HG03108 (cell line): ENCODE data around the gene ZNF213.

Experiments
- ATAC-seq: cut with Tn5 transposase; IDR thresholded peaks from one replicate; pipeline ENCODE4 v1.9.1; 2021; ENCODE audit warnings: moderate library complexity; ENCODE audit not compliant: unreplicated experiment

The ZNF213 gene, protein sequence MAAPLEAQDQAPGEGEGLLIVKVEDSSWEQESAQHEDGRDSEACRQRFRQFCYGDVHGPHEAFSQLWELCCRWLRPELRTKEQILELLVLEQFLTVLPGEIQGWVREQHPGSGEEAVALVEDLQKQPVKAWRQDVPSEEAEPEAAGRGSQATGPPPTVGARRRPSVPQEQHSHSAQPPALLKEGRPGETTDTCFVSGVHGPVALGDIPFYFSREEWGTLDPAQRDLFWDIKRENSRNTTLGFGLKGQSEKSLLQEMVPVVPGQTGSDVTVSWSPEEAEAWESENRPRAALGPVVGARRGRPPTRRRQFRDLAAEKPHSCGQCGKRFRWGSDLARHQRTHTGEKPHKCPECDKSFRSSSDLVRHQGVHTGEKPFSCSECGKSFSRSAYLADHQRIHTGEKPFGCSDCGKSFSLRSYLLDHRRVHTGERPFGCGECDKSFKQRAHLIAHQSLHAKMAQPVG

DNA sequence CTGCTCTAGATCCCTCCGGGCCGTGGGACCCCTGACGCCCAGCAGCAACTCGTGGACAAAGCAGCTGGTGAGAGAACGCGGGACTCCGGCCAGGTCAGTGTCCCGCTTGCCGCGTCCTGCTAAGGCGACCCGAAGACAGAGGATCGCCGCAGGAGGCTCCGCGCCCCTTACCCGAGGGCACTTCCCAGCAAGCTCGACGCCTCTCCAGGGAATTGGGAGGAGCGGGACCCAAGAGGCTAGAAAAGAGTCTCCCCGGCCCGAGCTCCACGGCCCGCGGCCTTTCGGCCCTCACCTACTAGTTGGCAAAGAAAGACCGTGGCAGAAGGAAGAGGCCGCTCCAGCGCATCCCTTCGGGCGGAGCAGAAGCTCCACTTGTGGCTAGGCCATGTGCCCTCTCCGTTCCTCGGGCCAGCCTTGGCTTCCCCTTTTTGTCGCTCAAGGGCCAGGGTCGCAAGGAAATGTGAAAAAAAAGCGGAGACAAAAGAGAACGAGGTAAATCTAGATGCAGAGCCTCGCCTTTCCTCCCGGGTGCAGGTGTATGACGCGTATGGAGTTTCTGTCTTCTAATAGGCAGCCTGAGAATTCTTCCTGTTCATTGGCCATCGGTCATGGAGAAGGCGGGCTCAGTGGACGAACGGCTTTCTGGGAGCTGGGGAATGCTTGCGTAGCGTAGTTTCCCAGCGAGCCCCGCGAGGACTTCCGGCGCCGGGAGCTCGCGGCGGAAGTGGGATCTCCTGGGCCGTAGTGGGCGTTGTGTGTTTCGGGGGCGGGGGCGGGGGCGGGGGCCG lies at the start of gene ZNF213:
Gene ZNF213, plus strand, starts transcription at position 692 of the 788 bp plus-strand sequence. CDS start 2,252 bp downstream, outside the sequence.
- ATAC-seq, result peak; percentile 83

GRCh38 chr16:3085868-3086595 lies 48.8 kb upstream of the ZNF213 start:
- no peak for ATAC-seq

- ATAC-seq, result no peak
Observed at GRCh38 chr16:3086596-3087242, 48.1 kb upstream of the ZNF213 start.

DNA sequence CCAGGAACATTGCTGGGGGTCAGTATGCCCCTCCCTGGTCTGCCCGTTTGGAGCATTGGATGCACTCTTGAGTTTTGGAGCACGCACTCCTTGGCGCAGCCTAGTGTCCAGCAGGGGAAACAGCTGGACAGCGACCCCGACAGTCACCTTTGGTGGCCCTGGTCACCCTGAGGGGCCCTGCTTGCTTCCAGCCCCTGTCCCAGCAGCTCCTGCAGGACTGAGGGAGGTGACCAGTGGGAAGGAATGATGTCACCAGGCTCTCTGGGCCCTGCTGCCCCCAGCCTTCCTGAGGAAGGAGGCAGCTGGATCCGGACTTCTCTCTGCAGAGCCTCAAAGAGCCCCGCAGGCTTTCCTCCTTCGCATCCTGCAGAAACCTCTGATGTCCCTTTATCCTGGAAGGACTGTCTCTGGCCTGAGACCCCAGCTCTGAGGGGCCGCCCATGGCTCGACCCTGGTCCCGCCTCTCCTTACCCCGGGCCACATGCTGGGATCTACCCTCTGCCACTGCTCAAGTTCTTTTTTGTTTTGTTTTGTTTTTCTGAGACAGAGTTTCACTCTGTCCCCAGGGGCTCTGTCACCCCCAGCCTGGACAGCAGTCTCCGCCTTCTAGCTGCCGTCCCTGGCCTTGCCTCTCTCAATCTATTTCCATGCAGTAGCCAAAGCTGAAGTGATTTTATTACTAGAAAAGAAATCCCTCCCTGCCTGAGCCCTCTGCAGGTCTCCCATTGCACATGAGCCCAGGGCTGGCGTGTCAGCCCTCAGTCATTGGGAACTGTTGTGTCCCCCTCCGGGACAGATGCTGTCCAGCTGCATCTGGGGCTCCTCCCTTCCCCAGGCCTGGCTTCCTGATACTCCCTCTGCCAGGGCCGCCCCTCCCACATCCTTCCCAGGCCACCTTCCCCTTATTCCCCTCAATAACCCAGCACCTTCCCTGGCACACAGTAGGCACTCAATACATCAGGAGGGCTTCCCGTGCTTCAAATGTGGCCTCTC lies 47.3 kb upstream of the ZNF213 start:
- ATAC-seq, result no peak

DNA sequence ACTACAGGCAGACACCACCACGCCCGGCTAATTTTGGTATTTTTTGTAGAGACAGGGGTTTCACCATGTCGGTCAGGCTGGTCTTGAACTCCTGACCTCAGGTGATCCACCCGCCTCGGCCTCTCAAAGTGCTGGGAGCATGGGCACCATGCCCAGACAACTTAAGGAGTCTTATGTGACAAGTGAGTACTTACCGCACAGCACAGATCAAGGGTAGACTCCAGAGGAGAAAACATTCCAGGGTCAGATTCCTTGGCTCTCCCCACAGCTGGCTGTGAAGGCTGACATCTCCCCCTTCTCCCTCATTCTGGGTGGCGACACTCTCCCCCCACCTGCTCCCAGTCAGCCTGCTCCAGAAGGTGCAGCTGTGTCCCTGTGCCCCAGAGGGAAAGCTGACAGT lies 46.4 kb upstream of the ZNF213 start:
- no peak for ATAC-seq

- no peak for ATAC-seq
Observed at GRCh38 chr16:3088925-3089716, 45.7 kb upstream of the ZNF213 start.

GRCh38 chr16:3089717-3090592 lies 44.9 kb upstream of the ZNF213 start:
- ATAC-seq, result no peak

DNA sequence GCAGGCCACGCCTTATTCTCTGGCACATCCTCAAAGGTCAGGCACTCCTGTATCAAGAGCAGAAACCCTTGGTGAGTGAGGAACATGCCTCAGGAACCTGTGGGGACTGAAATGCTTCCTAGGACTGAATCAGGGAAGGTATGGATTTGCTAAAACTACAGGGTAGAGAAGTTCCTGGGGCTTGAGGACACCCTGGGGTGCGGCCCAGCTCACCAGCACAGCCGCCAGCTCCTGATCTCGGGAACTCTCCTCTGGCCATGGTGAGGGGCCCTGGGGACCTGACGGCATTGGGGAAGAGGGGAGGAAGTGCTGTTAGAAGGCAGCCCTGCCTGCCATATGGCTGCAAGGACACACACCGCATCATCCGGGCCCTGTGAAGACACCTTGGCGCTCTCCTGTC lies 43.3 kb upstream of the ZNF213 start:
- no peak for ATAC-seq

GRCh38 chr16:3092501-3092941 lies 42.3 kb upstream of the ZNF213 start:
- no peak for ATAC-seq

- no peak for ATAC-seq
Observed at GRCh38 chr16:3094289-3095027, 40.4 kb upstream of the ZNF213 start.

DNA sequence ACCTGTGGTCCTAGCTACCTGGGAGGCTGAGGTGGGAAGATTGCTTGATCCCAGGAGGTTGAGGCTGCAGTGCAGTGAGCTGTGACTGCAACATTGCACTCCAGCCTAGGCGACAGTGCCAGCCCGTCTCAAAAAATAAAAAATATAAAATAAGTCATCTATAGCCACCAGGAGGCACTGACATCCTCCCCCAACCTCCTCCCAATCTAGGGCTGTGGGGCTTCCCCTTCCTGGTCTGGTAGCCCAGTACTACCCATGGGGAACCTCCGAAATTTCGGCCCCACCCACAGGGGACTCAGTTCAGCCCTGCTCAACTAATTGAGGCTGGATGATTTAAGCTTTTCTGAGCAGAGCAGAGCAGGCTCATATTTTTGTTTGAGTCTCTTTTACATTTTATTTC lies 39.0 kb upstream of the ZNF213 start:
- peak; percentile 66 for ATAC-seq

DNA sequence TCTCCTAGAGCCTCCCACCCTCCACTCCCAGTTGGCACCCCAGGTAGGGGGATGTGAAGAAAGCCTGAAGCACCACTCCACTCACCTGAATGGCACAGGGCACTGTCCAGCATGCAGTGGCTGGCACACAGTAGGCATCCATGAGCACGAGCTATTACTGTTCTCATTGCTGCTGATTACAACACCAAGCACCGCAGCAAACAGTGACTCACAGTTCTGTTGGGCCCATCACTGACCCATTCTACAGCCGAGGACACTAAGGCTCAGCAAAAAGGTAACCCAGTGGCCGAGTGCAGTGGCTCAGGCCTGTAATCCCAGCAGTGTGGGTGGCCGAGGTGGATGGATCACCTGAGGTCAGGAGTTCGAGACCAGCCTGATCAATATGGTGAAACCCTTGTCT lies 38.5 kb upstream of the ZNF213 start:
- ATAC-seq, result no peak

GRCh38 chr16:3097266-3097665 lies 37.6 kb upstream of the ZNF213 start:
- no peak for ATAC-seq

GRCh38 chr16:3098459-3099394 lies 36.1 kb upstream of the ZNF213 start, which contains the start of gene ZSCAN10:
TSS of gene ZSCAN10 (minus strand) at chr16:3099294. CDS start at chr16:3092937, 6,357 bp downstream.
- no peak for ATAC-seq

DNA sequence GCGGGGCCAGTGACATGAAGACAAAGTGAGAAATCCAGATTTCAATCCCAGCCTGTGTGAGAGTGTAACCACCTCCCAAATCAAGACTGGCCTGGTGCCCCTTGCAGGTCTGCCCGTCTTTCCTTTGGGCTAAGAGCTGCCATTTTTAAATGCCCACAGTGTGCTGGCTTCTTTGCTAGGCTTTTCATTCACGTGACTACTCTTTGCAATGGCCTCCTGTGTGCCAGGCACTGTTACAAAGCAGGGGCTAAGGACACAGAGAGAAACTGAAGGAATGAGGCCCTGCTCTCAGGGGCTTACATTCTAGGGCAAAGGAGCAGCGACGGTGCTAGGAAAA lies 35.5 kb upstream of the ZNF213 start:
- ATAC-seq, result no peak
